Measurements from ENCODE around the gene LPP.

- TF ChIP-seq EZH2 (optimal IDR thresholded peaks at IDR 0.05; ENCODE audit: low read depth, low read length), result no peak
- no peak for TF ChIP-seq EZH2phosphoT487 (IDR thresholded peaks at IDR 0.05; ENCODE audit: low read length)
- TF ChIP-seq CTCF (IDR thresholded peaks at IDR 0.05; ENCODE audit: low read length), result no peak
Measured at GRCh38 chr3:188685789-188686188, 531.8 kb downstream of the LPP start.

All from MM.1S (cell line).